Measurements from ENCODE around the gene KCNMB2. TPM values are rescaled to one million over a fixed set of nuclear protein-coding genes. Genes with fewer than 3 reads are reported as not detected.

Gene KCNMB2
- total RNA-seq, 1 experiment from 2014 or later = not detected

DNA sequence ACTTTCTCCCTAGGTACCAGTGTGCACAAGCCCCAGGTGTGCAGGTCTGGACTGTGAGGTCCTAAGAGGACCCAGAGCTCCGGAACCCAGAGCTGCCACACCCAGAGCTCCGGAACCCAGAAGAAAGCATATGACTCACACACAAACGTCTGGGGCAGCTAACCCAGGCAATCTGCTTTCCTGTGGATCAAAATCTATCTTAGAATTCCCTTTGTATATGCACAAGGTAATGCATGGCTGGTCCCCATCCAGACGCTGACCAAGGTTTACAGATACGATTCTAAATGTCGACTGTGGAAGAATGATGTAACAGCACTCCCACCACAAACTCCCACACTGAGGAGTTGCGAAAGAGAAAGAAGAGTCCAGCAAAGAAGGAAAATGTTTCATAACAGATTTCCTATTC lies 15.7 kb downstream of the KCNMB2 start:
- no peaks in the 10 kb centered on the region for H3K27me3 ChIP-seq (replicated peaks; ENCODE audit: insufficient read depth, low read depth, low read length, poor library complexity)
- CTCF ChIA-PET = no interaction called here
- H3K36me3 ChIP-seq (ENCODE audit: insufficient read depth, low read length, poor library complexity, severe bottlenecking) = no peaks in the 10 kb centered on the region
- intact Hi-C loops (cut with micrococcal nuclease; ENCODE audit: unreplicated experiment) = no loop called here
- H3K27ac ChIP-seq (ENCODE audit: low read depth, low read length, poor library complexity, severe bottlenecking) = no peak overlapping the region
- TF ChIP-seq EZH2 (IDR thresholded peaks at IDR 0.05; ENCODE audit: borderline replicate concordance, low read depth, low read length, poor library complexity, severe bottlenecking) = no peak
- TF ChIP-seq, protein P1, sequence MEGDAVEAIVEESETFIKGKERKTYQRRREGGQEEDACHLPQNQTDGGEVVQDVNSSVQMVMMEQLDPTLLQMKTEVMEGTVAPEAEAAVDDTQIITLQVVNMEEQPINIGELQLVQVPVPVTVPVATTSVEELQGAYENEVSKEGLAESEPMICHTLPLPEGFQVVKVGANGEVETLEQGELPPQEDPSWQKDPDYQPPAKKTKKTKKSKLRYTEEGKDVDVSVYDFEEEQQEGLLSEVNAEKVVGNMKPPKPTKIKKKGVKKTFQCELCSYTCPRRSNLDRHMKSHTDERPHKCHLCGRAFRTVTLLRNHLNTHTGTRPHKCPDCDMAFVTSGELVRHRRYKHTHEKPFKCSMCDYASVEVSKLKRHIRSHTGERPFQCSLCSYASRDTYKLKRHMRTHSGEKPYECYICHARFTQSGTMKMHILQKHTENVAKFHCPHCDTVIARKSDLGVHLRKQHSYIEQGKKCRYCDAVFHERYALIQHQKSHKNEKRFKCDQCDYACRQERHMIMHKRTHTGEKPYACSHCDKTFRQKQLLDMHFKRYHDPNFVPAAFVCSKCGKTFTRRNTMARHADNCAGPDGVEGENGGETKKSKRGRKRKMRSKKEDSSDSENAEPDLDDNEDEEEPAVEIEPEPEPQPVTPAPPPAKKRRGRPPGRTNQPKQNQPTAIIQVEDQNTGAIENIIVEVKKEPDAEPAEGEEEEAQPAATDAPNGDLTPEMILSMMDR (conservative IDR thresholded peaks at IDR 0.05; ENCODE audit: low read depth, low read length) = no peak
- no peak overlapping the region for H3K4me3 ChIP-seq (ENCODE audit: low read depth, low read length, poor library complexity, severe bottlenecking)
- no TSS peak for BruUV-seq (replicated peaks)
- no peaks in the 10 kb centered on the region for H3K9me3 ChIP-seq (ENCODE audit: low read depth, low read length, poor library complexity, severe bottlenecking)
- no peaks in the 10 kb centered on the region for H3K4me1 ChIP-seq (ENCODE audit: insufficient read depth, low read length, poor library complexity, severe bottlenecking)
- POLR2A ChIA-PET (ENCODE audit: low non-redundant PET) = no interaction called here
- DNase-seq (ENCODE audit: low spot score) = no peak

DNA sequence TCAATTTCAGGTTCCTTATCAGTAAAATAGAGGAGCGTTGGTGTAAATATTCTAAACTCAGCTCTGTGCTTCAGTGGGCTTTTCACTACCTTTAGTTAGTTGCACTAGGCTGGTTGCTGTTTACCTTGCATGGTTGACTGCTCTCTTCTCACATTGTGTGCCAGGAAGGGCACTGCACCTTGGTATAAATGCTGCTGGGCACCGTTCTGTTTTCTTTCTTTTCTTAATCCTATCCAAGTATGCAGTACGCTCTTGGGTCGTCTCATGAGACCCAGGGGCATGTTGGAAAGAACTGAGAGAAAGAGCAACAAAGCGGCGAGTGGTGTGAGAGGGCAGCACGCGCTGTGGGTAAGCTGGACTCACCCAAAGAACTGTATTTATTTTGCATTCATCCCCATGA lies 22.4 kb downstream of the KCNMB2 start:
- H3K27me3 ChIP-seq (replicated peaks; ENCODE audit: insufficient read depth, low read depth, low read length, poor library complexity) = no peaks in the 10 kb centered on the region
- POLR2A ChIA-PET (ENCODE audit: low non-redundant PET) = no interaction called here
- intact Hi-C loops (cut with micrococcal nuclease; ENCODE audit: unreplicated experiment) = no loop called here
- no peaks in the 10 kb centered on the region for H3K4me1 ChIP-seq (ENCODE audit: insufficient read depth, low read length, poor library complexity, severe bottlenecking)
- CTCF ChIA-PET = no interaction called here
- no peak overlapping the region for H3K27ac ChIP-seq (ENCODE audit: low read depth, low read length, poor library complexity, severe bottlenecking)
- no peak for TF ChIP-seq EZH2 (IDR thresholded peaks at IDR 0.05; ENCODE audit: borderline replicate concordance, low read depth, low read length, poor library complexity, severe bottlenecking)
- TF ChIP-seq, protein P1 (conservative IDR thresholded peaks at IDR 0.05; ENCODE audit: low read depth, low read length) = no peak
- no peak for DNase-seq (ENCODE audit: low spot score)
- no peak overlapping the region for H3K4me3 ChIP-seq (ENCODE audit: low read depth, low read length, poor library complexity, severe bottlenecking)
- no peaks in the 10 kb centered on the region for H3K36me3 ChIP-seq (ENCODE audit: insufficient read depth, low read length, poor library complexity, severe bottlenecking)
- BruUV-seq (replicated peaks) = no TSS peak
- no peaks in the 10 kb centered on the region for H3K9me3 ChIP-seq (ENCODE audit: low read depth, low read length, poor library complexity, severe bottlenecking)

DNA sequence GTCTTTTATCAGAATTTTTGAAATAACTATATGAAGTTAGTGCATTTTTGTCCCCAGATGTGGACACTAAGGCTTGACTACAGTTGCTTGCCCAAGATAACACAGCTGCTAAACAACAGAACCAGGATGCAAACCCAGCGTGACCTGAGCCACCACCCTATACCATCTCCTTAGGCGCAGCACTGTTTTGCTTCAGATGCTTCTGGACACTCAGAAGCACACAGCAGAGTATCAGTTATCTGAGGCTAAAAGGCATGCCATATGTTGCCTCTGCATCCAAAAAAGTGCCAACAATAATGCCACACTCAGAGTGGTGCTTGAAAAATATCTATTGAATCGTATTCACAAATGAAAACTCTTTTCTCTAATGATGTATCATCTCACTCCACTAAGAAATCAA lies 24.5 kb downstream of the KCNMB2 start:
- no peaks in the 10 kb centered on the region for H3K4me1 ChIP-seq (ENCODE audit: insufficient read depth, low read length, poor library complexity, severe bottlenecking)
- CTCF ChIA-PET = no interaction called here
- H3K36me3 ChIP-seq (ENCODE audit: insufficient read depth, low read length, poor library complexity, severe bottlenecking) = no peaks in the 10 kb centered on the region
- intact Hi-C loops (cut with micrococcal nuclease; ENCODE audit: unreplicated experiment) = no loop called here
- POLR2A ChIA-PET (ENCODE audit: low non-redundant PET) = no interaction called here
- BruUV-seq (replicated peaks) = no TSS peak
- DNase-seq (ENCODE audit: low spot score) = no peak
- H3K4me3 ChIP-seq (ENCODE audit: low read depth, low read length, poor library complexity, severe bottlenecking) = no peak overlapping the region
- TF ChIP-seq, protein P1 (conservative IDR thresholded peaks at IDR 0.05; ENCODE audit: low read depth, low read length) = no peak
- H3K9me3 ChIP-seq (ENCODE audit: low read depth, low read length, poor library complexity, severe bottlenecking) = no peaks in the 10 kb centered on the region
- no peak overlapping the region for H3K27ac ChIP-seq (ENCODE audit: low read depth, low read length, poor library complexity, severe bottlenecking)
- H3K27me3 ChIP-seq (replicated peaks; ENCODE audit: insufficient read depth, low read depth, low read length, poor library complexity) = no peaks in the 10 kb centered on the region
